Esophagus squamous epithelium (tissue), 4 donors: Measurements from ENCODE around the gene FBXO42.

Experiments used
- CTCF ChIP-seq, 6 experiments: fragments of 450-650 bp in 4 of 6; fragments of 200-600 bp in 2 of 6; sonication (generic) in 2 of 6; IDR thresholded peaks; one replicate each; pipeline ENCODE4 v1.5.1; 2016 to 2019; ENCODE audit warnings: antibody characterized with exemption in 6 of 6, mild to moderate bottlenecking in 4 of 6, moderate library complexity in 4 of 6
- POLR2A ChIP-seq, 4 donors: fragments of 450-650 bp; IDR thresholded peaks; one replicate each; pipeline ENCODE4 v1.6.1; 2017; ENCODE audit warnings: antibody characterized with exemption in 4 of 4, mild to moderate bottlenecking in 4 of 4, moderate library complexity in 3 of 4

- TF ChIP-seq CTCF (IDR thresholded peaks at IDR 0.05) (no peak), POLR2A (IDR thresholded peaks at IDR 0.05) (no peak)
These were observed 55.6 kb downstream of the FBXO42 start for GRCh38 chr1:16296643-16297042.
